HepG2 (cell line): ENCODE measurements around the gene TMED5. TPM values are rescaled to one million over a fixed set of nuclear protein-coding genes. Genes with fewer than 3 reads are reported as not detected.

Experiments used
- FOXK1 ChIP-seq: sonication (generic); formaldehyde crosslinking; IDR thresholded peaks from 2 replicates; pipeline ENCODE4 v1.4.0; 2020; ENCODE audit warnings: low read depth, missing genetic modification reagents, borderline replicate concordance
- GABPB1 ChIP-seq: IDR thresholded peaks from 2 replicates; pipeline ENCODE4 v1.6.1; 2016; ENCODE audit warnings: mild to moderate bottlenecking, missing genetic modification reagents, moderate library complexity, missing compliant biosample characterization
- HMG20A ChIP-seq: IDR thresholded peaks from 2 replicates; pipeline ENCODE4 v1.6.1; 2016; ENCODE audit warnings: borderline replicate concordance
- KAT8 ChIP-seq: IDR thresholded peaks from 2 replicates; pipeline ENCODE4 v1.6.1; 2016; ENCODE audit warnings: missing genetic modification reagents, missing compliant biosample characterization
- MTF1 ChIP-seq: sonication (generic); formaldehyde crosslinking; IDR thresholded peaks from 2 replicates; pipeline ENCODE4 v1.5.0; 2020; ENCODE audit warnings: missing genetic modification reagents
- NAIF1 ChIP-seq: sonication (generic); formaldehyde crosslinking; IDR thresholded peaks from 2 replicates; pipeline ENCODE4 v1.5.0; 2020; ENCODE audit warnings: mild to moderate bottlenecking, missing genetic modification reagents, borderline replicate concordance
- NFKBIZ ChIP-seq: IDR thresholded peaks from 2 replicates; pipeline ENCODE4 v1.6.1; 2018; ENCODE audit warnings: missing genetic modification reagents, missing compliant biosample characterization
- NR2F2 ChIP-seq: IDR thresholded peaks from 2 replicates; pipeline ENCODE4 v1.6.1; 2012; ENCODE audit warnings: low read depth, inconsistent platforms, borderline replicate concordance
- ONECUT2 ChIP-seq: sonication (generic); formaldehyde crosslinking; IDR thresholded peaks from 2 replicates; pipeline ENCODE4 v1.4.0; 2020; ENCODE audit warnings: missing genetic modification reagents
- PCBP2 ChIP-seq: fragments of 200-400 bp; formaldehyde crosslinking; optimal IDR thresholded peaks from 2 replicates; pipeline ENCODE3; 2018; ENCODE audit warnings: low read length, low read depth; ENCODE audit not compliant: poor library complexity, severe bottlenecking
- RFX3 ChIP-seq: IDR thresholded peaks from 2 replicates; pipeline ENCODE4 v1.6.1; 2016; ENCODE audit warnings: missing biosample characterization, missing genetic modification reagents
- TBP ChIP-seq: sonication (generic); formaldehyde crosslinking; IDR thresholded peaks from 2 replicates; pipeline ENCODE4 v1.5.0; 2020; ENCODE audit warnings: missing genetic modification reagents
- ZBTB3 ChIP-seq: sonication (generic); formaldehyde crosslinking; IDR thresholded peaks from 2 replicates; pipeline ENCODE4 v1.4.0; 2020; ENCODE audit warnings: low read depth, mild to moderate bottlenecking, moderate library complexity, missing genetic modification reagents, borderline replicate concordance
- ZBTB38 ChIP-seq: sonication (generic); formaldehyde crosslinking; IDR thresholded peaks from 2 replicates; pipeline ENCODE4 v1.5.1; 2020; ENCODE audit warnings: mild to moderate bottlenecking, missing genetic modification reagents
- ZNF232 ChIP-seq: sonication (generic); formaldehyde crosslinking; IDR thresholded peaks from 2 replicates; pipeline ENCODE4 v1.4.0; 2020; ENCODE audit warnings: missing genetic modification reagents, borderline replicate concordance
- ZNF260 ChIP-seq: sonication (generic); formaldehyde crosslinking; IDR thresholded peaks from 2 replicates; pipeline ENCODE4 v1.4.0; 2020; ENCODE audit warnings: missing genetic modification reagents, low read depth, mild to moderate bottlenecking, borderline replicate concordance
- ZNF282 ChIP-seq: fragments of 450-650 bp; IDR thresholded peaks from 2 replicates; pipeline ENCODE4 v1.6.1; 2018; ENCODE audit not compliant: partially characterized antibody
- ZNF44 ChIP-seq: sonication (generic); formaldehyde crosslinking; IDR thresholded peaks from 2 replicates; pipeline ENCODE4 v1.5.1; 2020; ENCODE audit warnings: mild to moderate bottlenecking, missing genetic modification reagents
- ZNF605 ChIP-seq: sonication (generic); formaldehyde crosslinking; IDR thresholded peaks from 2 replicates; pipeline ENCODE4 v1.8.0; 2022; ENCODE audit warnings: mild to moderate bottlenecking, missing genetic modification reagents
- ZNF709 ChIP-seq: sonication (generic); formaldehyde crosslinking; IDR thresholded peaks from 2 replicates; pipeline ENCODE4 v1.5.0; 2020; ENCODE audit warnings: mild to moderate bottlenecking, missing genetic modification reagents
- ZNF83 ChIP-seq: sonication (generic); formaldehyde crosslinking; IDR thresholded peaks from 2 replicates; pipeline ENCODE4 v1.4.0; 2020; ENCODE audit warnings: missing genetic modification reagents, mild to moderate bottlenecking, borderline replicate concordance
- ZNF879 ChIP-seq: sonication (generic); formaldehyde crosslinking; IDR thresholded peaks from 2 replicates; pipeline ENCODE4 v1.8.1; 2023; ENCODE audit warnings: missing genetic modification reagents
- polyA plus RNA-seq, 8 experiments: library from polyadenylated mRNA; depleted of rRNA in 3 of 8; stranded (reverse) in 7 of 8; unstranded in 1 of 8; fragments of >200 nt; fragmentation: Illumina TruSeq in 4 of 8; extraction: Trizol in 4 of 8; gene quantifications; 2 replicates each; pipeline versions ENCODE4 v1.2.1 to v1.2.3, GENCODE V29; 2011 to 2016; ENCODE audit warnings: low read depth in 4 of 8, missing spikeins in 1 of 8, mixed read lengths in 1 of 8; ENCODE audit not compliant: insufficient read depth in 1 of 8
- total RNA-seq, 5 experiments: library from RNA; depleted of rRNA; stranded (reverse); fragments of >200 nt; fragmentation: Illumina TruSeq; extraction: Trizol; gene quantifications; 2 replicates each; pipeline ENCODE4 v1.2.3, GENCODE V29; 2016; ENCODE audit warnings: low read depth in 1 of 5
- TF ChIP-seq, protein P1 (sequence below): sonication (generic); formaldehyde crosslinking; conservative IDR thresholded peaks from 2 replicates; pipeline ENCODE4 v1.8.1; 2023; ENCODE audit warnings: missing genetic modification reagents
- TF ChIP-seq, protein P2 (sequence below): sonication (generic); formaldehyde crosslinking; conservative IDR thresholded peaks from 2 replicates; pipeline ENCODE4 v1.4.0; 2020; ENCODE audit warnings: mild to moderate bottlenecking, missing genetic modification reagents, moderate library complexity
- TF ChIP-seq, protein P3 (sequence below): sonication (generic); formaldehyde crosslinking; IDR thresholded peaks from 2 replicates; pipeline ENCODE4 v1.5.1; 2020; ENCODE audit warnings: missing genetic modification reagents, mild to moderate bottlenecking, borderline replicate concordance

TMED5 gene
- total and polyA plus RNA-seq, 2 of the 13 experiments (the other 11 are each of a cell fraction or from before 2014, with no cell fraction given) = 58.1 to 99.0 TPM

DNA sequence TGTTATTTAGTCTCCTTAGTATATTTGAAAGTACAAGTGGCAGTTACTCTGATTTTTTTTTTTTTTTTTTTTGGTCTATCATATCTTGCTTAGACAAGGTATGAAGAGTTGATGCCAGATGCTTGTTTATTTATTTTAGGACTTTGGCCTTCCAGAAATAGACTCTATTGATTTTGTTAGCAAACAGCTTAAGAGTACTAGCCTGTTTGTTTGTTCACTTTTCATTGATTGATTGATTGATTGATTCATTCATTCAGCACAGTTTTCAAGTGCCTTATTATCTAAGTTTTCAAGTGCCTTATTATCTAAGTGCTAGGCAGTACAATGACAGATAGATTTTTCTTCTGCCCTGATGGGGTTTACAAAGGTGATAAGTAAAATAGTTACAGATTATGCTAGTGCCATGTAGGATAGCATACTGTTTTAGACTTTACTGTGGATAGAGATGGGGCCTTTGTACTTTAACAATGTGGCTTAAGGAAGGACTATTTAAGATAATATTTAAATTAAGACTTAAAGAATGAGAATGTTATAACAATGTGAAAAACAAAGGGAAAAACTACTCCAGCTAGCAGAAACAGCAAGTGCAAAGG, 50.6 kb downstream of the TMED5 start (continued):
- TF ChIP-seq NFKBIZ = no peak
- TF ChIP-seq, protein P1, sequence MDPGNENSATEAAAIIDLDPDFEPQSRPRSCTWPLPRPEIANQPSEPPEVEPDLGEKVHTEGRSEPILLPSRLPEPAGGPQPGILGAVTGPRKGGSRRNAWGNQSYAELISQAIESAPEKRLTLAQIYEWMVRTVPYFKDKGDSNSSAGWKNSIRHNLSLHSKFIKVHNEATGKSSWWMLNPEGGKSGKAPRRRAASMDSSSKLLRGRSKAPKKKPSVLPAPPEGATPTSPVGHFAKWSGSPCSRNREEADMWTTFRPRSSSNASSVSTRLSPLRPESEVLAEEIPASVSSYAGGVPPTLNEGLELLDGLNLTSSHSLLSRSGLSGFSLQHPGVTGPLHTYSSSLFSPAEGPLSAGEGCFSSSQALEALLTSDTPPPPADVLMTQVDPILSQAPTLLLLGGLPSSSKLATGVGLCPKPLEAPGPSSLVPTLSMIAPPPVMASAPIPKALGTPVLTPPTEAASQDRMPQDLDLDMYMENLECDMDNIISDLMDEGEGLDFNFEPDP (CRISPR knock-in tag) = no peak
- TF ChIP-seq ZBTB38 (CRISPR knock-in tag) = no peak
- TF ChIP-seq NAIF1 = no peak
- peak; percentile 75; the same call in 1 of the 2 replicates for TF ChIP-seq FOXK1
- 0 out of 2 replicates have a peak, but pooled peaks have one; percentile 33 for TF ChIP-seq KAT8 (CRISPR knock-in tag)
- no peak for TF ChIP-seq NR2F2
- TF ChIP-seq ZNF879 = no peak
- TF ChIP-seq, protein P2, sequence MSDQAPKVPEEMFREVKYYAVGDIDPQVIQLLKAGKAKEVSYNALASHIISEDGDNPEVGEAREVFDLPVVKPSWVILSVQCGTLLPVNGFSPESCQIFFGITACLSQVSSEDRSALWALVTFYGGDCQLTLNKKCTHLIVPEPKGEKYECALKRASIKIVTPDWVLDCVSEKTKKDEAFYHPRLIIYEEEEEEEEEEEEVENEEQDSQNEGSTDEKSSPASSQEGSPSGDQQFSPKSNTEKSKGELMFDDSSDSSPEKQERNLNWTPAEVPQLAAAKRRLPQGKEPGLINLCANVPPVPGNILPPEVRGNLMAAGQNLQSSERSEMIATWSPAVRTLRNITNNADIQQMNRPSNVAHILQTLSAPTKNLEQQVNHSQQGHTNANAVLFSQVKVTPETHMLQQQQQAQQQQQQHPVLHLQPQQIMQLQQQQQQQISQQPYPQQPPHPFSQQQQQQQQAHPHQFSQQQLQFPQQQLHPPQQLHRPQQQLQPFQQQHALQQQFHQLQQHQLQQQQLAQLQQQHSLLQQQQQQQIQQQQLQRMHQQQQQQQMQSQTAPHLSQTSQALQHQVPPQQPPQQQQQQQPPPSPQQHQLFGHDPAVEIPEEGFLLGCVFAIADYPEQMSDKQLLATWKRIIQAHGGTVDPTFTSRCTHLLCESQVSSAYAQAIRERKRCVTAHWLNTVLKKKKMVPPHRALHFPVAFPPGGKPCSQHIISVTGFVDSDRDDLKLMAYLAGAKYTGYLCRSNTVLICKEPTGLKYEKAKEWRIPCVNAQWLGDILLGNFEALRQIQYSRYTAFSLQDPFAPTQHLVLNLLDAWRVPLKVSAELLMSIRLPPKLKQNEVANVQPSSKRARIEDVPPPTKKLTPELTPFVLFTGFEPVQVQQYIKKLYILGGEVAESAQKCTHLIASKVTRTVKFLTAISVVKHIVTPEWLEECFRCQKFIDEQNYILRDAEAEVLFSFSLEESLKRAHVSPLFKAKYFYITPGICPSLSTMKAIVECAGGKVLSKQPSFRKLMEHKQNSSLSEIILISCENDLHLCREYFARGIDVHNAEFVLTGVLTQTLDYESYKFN = peak; percentile 91
- TF ChIP-seq ZNF260 (CRISPR knock-in tag) = no peak
- no peak for TF ChIP-seq ZNF232
- no peak for TF ChIP-seq PCBP2
- TF ChIP-seq ZNF709 (CRISPR knock-in tag) = no peak
- no peak for TF ChIP-seq GABPB1 (CRISPR knock-in tag)
- no peak for TF ChIP-seq ZNF83 (CRISPR knock-in tag)
- TF ChIP-seq ZNF282 = no peak
- peak; percentile 66; the same call in 1 of the 2 replicates for TF ChIP-seq HMG20A (CRISPR knock-in tag)
- no peak for TF ChIP-seq ZBTB3
- TF ChIP-seq ONECUT2 (CRISPR knock-in tag) = peak; percentile 91
- no peak for TF ChIP-seq TBP (CRISPR knock-in tag)
- no peak for TF ChIP-seq RFX3
- TF ChIP-seq, protein P3, sequence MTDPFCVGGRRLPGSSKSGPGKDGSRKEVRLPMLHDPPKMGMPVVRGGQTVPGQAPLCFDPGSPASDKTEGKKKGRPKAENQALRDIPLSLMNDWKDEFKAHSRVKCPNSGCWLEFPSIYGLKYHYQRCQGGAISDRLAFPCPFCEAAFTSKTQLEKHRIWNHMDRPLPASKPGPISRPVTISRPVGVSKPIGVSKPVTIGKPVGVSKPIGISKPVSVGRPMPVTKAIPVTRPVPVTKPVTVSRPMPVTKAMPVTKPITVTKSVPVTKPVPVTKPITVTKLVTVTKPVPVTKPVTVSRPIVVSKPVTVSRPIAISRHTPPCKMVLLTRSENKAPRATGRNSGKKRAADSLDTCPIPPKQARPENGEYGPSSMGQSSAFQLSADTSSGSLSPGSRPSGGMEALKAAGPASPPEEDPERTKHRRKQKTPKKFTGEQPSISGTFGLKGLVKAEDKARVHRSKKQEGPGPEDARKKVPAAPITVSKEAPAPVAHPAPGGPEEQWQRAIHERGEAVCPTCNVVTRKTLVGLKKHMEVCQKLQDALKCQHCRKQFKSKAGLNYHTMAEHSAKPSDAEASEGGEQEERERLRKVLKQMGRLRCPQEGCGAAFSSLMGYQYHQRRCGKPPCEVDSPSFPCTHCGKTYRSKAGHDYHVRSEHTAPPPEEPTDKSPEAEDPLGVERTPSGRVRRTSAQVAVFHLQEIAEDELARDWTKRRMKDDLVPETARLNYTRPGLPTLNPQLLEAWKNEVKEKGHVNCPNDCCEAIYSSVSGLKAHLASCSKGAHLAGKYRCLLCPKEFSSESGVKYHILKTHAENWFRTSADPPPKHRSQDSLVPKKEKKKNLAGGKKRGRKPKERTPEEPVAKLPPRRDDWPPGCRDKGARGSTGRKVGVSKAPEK (CRISPR knock-in tag) = no peak
- TF ChIP-seq ZNF605 (CRISPR knock-in tag) = no peak
- TF ChIP-seq ZNF44 (CRISPR knock-in tag) = no peak
- TF ChIP-seq MTF1 (CRISPR knock-in tag) = no peak
